Measurements from ENCODE around the gene IL32.

The IL32 gene

DNA sequence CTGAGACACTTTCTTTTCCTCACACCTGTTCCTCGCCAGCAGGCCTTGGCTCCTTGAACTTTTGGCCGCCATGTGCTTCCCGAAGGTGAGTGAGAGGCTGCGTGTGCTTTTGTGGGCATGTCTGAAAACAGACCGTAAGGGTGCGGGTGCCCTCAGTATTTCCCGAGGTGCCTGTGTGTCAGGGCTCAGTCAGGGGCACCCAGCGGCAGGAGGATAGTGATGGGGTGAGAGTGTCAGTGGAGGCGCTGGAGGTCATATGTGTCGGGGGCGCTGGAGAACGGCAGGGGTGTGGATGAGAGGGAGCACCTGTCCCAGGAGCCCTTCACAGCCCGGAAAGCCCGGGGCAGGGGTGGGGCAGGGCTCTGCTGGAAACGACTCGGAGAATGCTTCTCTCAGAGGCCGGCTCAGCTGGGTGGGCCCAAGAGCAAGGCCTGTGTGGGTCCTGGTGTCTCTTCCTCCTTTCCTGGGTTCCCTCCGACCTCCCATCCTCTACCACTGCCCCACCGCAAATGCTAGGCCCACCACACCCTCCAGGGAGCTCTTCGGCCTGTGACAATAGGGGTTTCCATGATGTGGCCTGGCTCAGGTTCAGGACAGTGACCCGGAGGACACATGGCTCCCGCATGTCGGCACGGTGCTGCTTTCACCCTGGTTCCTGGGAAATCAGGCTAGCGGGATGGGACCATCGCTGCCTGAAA, 451 bp downstream of the IL32 start:
- no peak for TF ChIP-seq FOXP2 (optimal IDR thresholded peaks at IDR 0.05; ENCODE audit: borderline replicate concordance, extremely low read depth, extremely low read length, insufficient read depth)
- TF ChIP-seq SIN3A (IDR thresholded peaks at IDR 0.05; ENCODE audit: borderline replicate concordance, insufficient read depth, low read length): no peak
- TF ChIP-seq, protein P1, sequence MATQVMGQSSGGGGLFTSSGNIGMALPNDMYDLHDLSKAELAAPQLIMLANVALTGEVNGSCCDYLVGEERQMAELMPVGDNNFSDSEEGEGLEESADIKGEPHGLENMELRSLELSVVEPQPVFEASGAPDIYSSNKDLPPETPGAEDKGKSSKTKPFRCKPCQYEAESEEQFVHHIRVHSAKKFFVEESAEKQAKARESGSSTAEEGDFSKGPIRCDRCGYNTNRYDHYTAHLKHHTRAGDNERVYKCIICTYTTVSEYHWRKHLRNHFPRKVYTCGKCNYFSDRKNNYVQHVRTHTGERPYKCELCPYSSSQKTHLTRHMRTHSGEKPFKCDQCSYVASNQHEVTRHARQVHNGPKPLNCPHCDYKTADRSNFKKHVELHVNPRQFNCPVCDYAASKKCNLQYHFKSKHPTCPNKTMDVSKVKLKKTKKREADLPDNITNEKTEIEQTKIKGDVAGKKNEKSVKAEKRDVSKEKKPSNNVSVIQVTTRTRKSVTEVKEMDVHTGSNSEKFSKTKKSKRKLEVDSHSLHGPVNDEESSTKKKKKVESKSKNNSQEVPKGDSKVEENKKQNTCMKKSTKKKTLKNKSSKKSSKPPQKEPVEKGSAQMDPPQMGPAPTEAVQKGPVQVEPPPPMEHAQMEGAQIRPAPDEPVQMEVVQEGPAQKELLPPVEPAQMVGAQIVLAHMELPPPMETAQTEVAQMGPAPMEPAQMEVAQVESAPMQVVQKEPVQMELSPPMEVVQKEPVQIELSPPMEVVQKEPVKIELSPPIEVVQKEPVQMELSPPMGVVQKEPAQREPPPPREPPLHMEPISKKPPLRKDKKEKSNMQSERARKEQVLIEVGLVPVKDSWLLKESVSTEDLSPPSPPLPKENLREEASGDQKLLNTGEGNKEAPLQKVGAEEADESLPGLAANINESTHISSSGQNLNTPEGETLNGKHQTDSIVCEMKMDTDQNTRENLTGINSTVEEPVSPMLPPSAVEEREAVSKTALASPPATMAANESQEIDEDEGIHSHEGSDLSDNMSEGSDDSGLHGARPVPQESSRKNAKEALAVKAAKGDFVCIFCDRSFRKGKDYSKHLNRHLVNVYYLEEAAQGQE (IDR thresholded peaks at IDR 0.05; ENCODE audit: insufficient read depth in 1 of 2, low read depth in 2 of 2, low read length in 2 of 2): no peak
- no peak for TF ChIP-seq TAF1 (IDR thresholded peaks at IDR 0.05; ENCODE audit: borderline replicate concordance, insufficient read depth, low read length)
- TF ChIP-seq POLR2AphosphoS5 (IDR thresholded peaks at IDR 0.05; ENCODE audit: low read depth, low read length): no peak

DNA sequence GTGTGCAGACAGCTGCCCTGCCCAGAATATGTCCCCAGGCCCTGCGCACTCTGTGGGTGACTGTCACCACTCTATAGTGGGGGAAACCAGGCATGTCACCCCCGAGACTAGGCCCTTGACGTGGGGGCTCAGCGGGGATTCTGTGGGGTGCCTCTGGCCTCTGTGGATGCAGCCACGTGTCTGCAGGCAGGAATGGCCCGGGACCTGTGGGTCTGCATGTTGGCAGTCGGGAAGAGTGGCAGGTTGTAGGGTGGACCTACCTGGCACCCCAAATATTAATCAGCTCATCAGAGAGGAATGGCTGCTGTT, 954 bp downstream of the IL32 start:
- TF ChIP-seq POLR2AphosphoS5 (IDR thresholded peaks at IDR 0.05; ENCODE audit: low read depth, low read length) (no peak), TAF1 (IDR thresholded peaks at IDR 0.05; ENCODE audit: borderline replicate concordance, insufficient read depth, low read length) (no peak), SIN3A (IDR thresholded peaks at IDR 0.05; ENCODE audit: borderline replicate concordance, insufficient read depth, low read length) (no peak), FOXP2 (optimal IDR thresholded peaks at IDR 0.05; ENCODE audit: borderline replicate concordance, extremely low read depth, extremely low read length, insufficient read depth) (no peak)
- TF ChIP-seq, protein P1 (IDR thresholded peaks at IDR 0.05; ENCODE audit: insufficient read depth in 1 of 2, low read depth in 2 of 2, low read length in 2 of 2): no peak

DNA sequence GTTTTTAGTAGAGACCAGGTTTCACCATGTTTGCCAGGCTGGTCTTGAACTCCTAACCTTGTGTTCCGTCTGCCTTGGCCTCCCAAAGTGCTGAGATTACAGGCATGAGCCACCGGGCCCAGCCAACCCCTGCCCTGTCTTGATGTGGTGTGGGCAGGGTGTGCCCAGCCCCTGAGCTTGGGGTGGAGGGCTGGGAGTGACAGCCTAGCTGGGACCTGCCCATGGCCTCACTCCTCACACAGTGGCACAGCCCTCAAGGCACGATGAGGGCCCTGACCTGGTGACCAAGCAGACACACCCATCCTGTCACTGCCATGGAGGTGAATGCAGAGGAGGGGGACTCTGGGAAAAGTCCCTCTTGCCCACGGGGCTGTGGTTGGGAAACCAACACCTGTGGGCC, 3.0 kb downstream of the IL32 start:
- TF ChIP-seq SIN3A (IDR thresholded peaks at IDR 0.05; ENCODE audit: borderline replicate concordance, insufficient read depth, low read length) (no peak), FOXP2 (optimal IDR thresholded peaks at IDR 0.05; ENCODE audit: borderline replicate concordance, extremely low read depth, extremely low read length, insufficient read depth) (no peak)

DNA sequence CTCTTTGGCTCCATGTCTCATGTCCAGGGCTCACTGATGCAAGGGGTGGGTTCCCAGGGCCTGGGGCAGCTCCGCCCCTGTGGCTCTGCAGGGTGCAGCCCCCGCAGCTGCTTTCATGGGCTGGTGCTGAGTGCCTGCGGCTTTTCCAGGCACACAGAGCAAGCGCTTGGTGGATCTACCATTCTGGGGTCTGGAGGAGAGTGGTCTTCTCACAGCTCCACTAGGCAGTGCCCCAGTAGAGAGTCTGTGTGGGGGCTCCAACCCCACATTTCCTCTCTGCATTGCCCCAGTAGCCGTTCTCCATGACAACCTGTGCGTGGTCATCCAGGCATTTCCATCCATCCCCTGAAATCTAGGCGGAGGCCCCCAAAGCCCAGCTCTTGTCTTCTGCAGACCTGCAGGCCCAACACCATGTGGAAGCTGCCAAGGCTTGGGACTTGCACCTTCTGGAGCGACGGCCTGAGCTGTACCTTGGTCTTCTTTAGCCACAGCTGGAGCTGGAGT, 5.2 kb downstream of the IL32 start:
- TF ChIP-seq POLR2AphosphoS5 (IDR thresholded peaks at IDR 0.05; ENCODE audit: low read depth, low read length) (no peak), SIN3A (IDR thresholded peaks at IDR 0.05; ENCODE audit: borderline replicate concordance, insufficient read depth, low read length) (no peak), FOXP2 (optimal IDR thresholded peaks at IDR 0.05; ENCODE audit: borderline replicate concordance, extremely low read depth, extremely low read length, insufficient read depth) (no peak), TAF1 (IDR thresholded peaks at IDR 0.05; ENCODE audit: borderline replicate concordance, insufficient read depth, low read length) (no peak)
- TF ChIP-seq, protein P1 (IDR thresholded peaks at IDR 0.05; ENCODE audit: insufficient read depth in 1 of 2, low read depth in 2 of 2, low read length in 2 of 2): no peak

DNA sequence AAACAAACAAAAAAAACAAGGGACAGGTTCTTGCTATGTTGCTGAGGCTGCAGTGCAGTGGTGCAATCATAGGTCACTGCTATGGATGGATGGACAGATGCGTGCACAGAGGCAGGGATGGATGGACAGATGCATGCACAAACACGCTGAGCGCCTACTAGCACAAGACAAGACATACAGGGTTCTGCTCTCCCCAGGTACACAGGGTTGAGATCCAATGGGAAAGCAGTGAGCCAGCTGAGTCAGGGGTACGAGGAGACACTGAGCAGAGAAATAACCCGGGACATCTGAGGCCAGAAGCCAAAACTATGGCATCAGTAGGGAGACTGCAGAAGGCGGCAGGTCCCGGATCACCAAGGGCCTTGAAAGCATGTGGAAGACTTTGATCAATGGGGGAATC, 6.2 kb downstream of the IL32 start:
- no peak for TF ChIP-seq TAF1 (IDR thresholded peaks at IDR 0.05; ENCODE audit: borderline replicate concordance, insufficient read depth, low read length)
- TF ChIP-seq, protein P1 (IDR thresholded peaks at IDR 0.05; ENCODE audit: insufficient read depth in 1 of 2, low read depth in 2 of 2, low read length in 2 of 2): no peak
- no peak for TF ChIP-seq SIN3A (IDR thresholded peaks at IDR 0.05; ENCODE audit: borderline replicate concordance, insufficient read depth, low read length)
- TF ChIP-seq FOXP2 (optimal IDR thresholded peaks at IDR 0.05; ENCODE audit: borderline replicate concordance, extremely low read depth, extremely low read length, insufficient read depth): no peak
- TF ChIP-seq POLR2AphosphoS5 (IDR thresholded peaks at IDR 0.05; ENCODE audit: low read depth, low read length): no peak

Data from PFSK-1 (cell line).